Large intestine (tissue), 3 donors: ENCODE data around the gene DNAAF8. TPM values are rescaled to one million over a fixed set of nuclear protein-coding genes. Genes with fewer than 3 reads are reported as not detected.

Experiments
- DNase-seq, 2 donors: peaks; one replicate each; pipeline versions ENCODE4 v3.0.0 to v3.0.0-alpha.2; 2013
- H3K27ac ChIP-seq: one replicate; pipeline ENCODE4 v1.5.1; 2013; ENCODE audit warnings: low read length
- H3K27me3 ChIP-seq: 2 replicates; pipeline ENCODE4 v1.6.1; 2013; ENCODE audit warnings: low read length; ENCODE audit not compliant: control insufficient read depth, insufficient read depth
- H3K36me3 ChIP-seq: 2 replicates; pipeline ENCODE4 v1.6.1; 2013; ENCODE audit warnings: low read length; ENCODE audit not compliant: control insufficient read depth, insufficient read depth
- H3K4me1 ChIP-seq: one replicate; pipeline ENCODE4 v1.6.1; 2013; ENCODE audit warnings: low read length; ENCODE audit not compliant: control insufficient read depth, insufficient read depth
- H3K4me3 ChIP-seq: one replicate; pipeline ENCODE4 v1.5.1; 2013; ENCODE audit warnings: low read length
- H3K9me3 ChIP-seq: one replicate; pipeline ENCODE4 v1.6.1; 2013; ENCODE audit warnings: mild to moderate bottlenecking, low read depth, low read length, moderate library complexity; ENCODE audit not compliant: control insufficient read depth
- WGBS: methylation state at CpG from one replicate; pipeline ENCODE4 v1.1.5; 2013; ENCODE audit warnings: low lambda C conversion rate; ENCODE audit not compliant: insufficient coverage; 5-methylcytosine and 5-hydroxymethylcytosine counted together
- polyA plus RNA-seq: library from polyadenylated mRNA; unstranded; fragments of 120-200 nt; gene quantifications from one replicate; pipeline ENCODE4 v1.2.1, GENCODE V29; 2013

The DNAAF8 gene
- polyA plus RNA-seq, 1 donor, result 0.78 TPM

DNA sequence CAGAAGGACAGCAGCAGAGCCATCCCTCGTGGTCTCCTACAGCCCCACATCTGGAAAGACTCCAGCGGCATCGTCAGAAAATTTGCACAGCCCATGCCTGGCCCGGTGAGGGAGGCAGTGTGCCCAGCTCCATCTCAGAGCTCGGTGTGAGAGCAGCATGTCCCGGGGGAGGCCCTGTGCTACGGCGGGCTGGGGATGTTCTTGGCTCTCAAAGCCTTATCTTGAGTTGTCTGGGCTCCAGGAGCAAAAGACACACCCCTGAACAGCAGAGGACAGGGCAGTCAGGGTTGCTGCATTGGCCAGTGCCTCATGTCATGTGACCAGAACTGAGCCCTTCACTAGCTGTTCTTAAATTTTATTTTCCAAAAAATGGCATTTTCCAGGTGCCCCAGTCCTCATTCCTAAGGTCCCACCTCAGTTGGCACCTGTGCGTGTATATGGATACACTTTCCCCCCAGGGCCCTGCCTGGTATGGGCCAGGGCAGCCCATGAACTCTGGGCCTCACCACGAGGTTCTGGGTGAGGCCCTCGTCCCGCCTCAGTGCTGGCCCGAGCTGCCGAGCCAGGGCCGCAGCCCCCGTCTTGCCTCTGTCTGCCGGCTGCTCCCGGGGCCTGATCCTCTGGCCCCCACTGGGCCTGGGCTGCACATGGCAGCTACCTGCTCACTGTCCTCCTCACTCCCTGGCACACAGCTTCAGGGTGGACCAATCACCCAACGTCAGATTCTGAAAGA lies 38.0 kb upstream of the DNAAF8 start:
- Histone ChIP-seq H3K27me3 (no peaks in the 10 kb centered on the region), H3K27ac (no peak overlapping the region), H3K4me3 (no peak overlapping the region), H3K4me1 (peaks cover 31% of the 10 kb centered on the region), H3K9me3 (peaks cover 3% of the 10 kb centered on the region), H3K36me3 (peaks cover 66% of the 10 kb centered on the region)
- no peak for DNase-seq
- WGBS, result no CpG with 5 or more reads among the region's 19 CpGs

DNA sequence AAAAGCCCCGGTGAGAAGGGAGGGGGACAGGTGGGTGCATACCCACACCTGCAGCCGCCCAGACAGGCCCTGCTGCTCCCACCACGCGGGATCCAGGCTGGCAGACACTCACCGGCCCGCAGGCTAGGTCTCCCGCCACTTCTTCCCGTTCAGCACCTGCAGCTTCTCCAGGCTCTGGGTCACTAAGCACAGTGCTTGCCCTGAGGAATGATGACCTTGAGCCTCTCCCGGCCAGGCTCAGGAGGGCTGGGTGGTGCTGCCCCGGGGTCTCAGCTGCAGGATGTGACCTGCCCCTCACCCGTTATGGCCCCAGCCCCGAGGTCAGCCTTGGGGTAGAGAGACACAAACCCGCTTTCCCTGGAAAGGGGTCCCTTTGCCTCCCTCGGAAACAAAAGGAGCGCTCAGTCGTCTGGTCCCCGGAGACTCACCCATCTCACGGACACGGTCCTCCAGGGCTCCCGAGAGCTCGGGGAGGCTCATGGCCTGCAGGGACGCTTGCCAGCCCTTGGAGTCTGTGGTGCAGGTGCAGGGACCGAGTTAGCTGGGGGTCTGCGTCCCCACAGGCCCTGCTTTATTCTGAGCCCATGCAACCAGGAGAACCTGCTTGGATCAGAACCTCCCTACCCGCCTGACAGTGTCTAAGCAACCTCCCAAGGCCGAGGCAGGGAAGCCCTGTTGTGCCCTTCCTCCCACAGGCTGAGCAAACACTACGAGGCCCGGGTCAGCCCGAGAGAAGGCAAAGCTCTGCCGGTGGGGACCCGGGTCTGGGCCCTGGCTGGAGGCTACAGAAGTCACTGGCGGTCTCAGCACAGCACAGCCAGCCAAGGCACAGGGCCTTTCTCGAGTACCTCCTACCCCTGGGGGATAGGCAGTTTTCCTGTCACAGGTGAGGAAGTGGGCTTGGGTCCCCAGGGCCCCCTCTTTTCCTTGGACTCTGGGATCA lies 37.2 kb upstream of the DNAAF8 start:
- WGBS, result no CpG with 5 or more reads among the region's 33 CpGs
- no peak overlapping the region for H3K27ac ChIP-seq
- peaks cover 39% of the 10 kb centered on the region for H3K4me1 ChIP-seq
- H3K9me3 ChIP-seq, result peaks cover 3% of the 10 kb centered on the region
- no peak overlapping the region for H3K4me3 ChIP-seq
- H3K36me3 ChIP-seq, result peaks cover 72% of the 10 kb centered on the region
- DNase-seq, result no peak
- no peaks in the 10 kb centered on the region for H3K27me3 ChIP-seq

DNA sequence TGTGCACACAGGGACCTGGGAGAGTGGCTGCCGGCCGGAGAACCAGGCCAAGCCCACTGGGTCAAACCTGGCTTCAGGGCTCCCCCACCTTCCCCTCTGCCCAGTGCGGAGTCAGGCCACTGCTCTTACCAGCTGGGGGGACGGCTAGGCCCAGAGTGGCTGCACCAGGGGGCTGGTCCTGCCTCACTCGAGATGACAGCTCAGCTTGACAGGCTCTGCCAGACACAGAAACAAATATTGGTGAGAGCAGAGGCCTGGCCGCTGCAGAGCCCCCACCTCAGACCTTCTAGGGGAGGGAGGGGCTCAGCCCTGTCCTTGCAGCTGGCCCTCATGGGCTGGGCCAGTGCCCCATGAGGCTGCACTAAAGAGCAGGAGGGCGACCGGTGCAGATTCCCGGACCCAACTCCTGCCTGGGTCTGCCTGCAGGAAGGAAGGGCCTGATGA lies 36.5 kb upstream of the DNAAF8 start:
- Histone ChIP-seq H3K27ac (no peak overlapping the region), H3K4me3 (no peak overlapping the region), H3K9me3 (peaks cover 3% of the 10 kb centered on the region), H3K27me3 (no peaks in the 10 kb centered on the region), H3K36me3 (peaks cover 73% of the 10 kb centered on the region), H3K4me1 (peaks cover 40% of the 10 kb centered on the region)
- DNase-seq, result no peak
- WGBS, result no CpG with 5 or more reads among the region's 9 CpGs

GRCh38 chr16:4698321-4699045 lies 35.9 kb upstream of the DNAAF8 start:
- no CpG with 5 or more reads among the region's 36 CpGs for WGBS
- Histone ChIP-seq H3K9me3 (no peaks in the 10 kb centered on the region), H3K4me1 (peaks cover 42% of the 10 kb centered on the region), H3K27ac (no peak overlapping the region), H3K4me3 (no peak overlapping the region), H3K27me3 (no peaks in the 10 kb centered on the region), H3K36me3 (peaks cover 73% of the 10 kb centered on the region)
- no peak for DNase-seq

GRCh38 chr16:4699046-4699556 lies 35.2 kb upstream of the DNAAF8 start:
- WGBS, result no CpG with 5 or more reads among the region's 19 CpGs
- peaks cover 77% of the 10 kb centered on the region for H3K36me3 ChIP-seq
- no peaks in the 10 kb centered on the region for H3K27me3 ChIP-seq
- peaks cover 42% of the 10 kb centered on the region for H3K4me1 ChIP-seq
- H3K27ac ChIP-seq, result no peak overlapping the region
- DNase-seq, result no peak
- H3K9me3 ChIP-seq, result no peaks in the 10 kb centered on the region
- no peak overlapping the region for H3K4me3 ChIP-seq

- Histone ChIP-seq H3K4me3 (no peak overlapping the region), H3K4me1 (peaks cover 33% of the 10 kb centered on the region), H3K36me3 (peaks cover 84% of the 10 kb centered on the region), H3K27me3 (no peaks in the 10 kb centered on the region), H3K9me3 (no peaks in the 10 kb centered on the region), H3K27ac (no peak overlapping the region)
- DNase-seq, result no peak
- WGBS, result no CpG with 5 or more reads among the region's 13 CpGs
These were observed 33.8 kb upstream of the DNAAF8 start for GRCh38 chr16:4700380-4700996.

DNA sequence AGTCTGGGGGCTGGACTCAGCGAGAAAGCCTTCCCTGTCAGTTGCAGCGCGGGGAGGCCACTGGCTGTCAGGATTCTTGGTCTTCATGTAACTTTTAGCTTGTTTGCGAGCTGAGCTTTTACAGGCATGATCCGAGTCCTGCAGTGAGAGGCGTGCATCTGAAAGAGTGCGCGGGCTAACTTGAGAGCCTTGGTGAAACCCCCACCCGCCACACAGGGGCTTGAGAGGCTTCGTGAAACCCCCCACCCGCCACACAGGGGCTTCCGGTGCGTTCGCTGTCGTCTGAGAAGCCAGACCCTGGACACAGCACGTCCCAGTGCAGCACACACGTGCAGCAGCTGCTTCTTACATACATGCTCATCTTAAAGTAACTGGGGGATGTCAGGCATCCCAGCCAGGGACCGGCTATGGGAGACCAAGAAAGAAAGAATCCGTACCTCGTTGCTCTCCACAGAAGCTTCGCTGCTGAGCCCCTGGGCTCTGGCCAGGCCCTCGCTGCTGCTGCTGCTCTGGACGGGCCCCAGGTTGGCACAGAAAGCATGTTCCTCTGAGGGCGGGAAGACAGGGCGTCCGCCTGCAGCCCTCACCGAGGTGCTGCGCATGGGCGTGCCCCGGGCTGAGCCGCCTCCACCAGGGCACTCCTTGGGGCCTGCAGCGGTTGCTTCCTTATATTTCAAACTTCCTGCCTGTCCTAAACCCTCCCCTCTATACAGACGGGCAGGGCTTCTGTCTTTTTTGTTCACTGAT lies 33.2 kb upstream of the DNAAF8 start:
- 80% methylated on average over 1 of the region's 33 CpGs for WGBS
- H3K27me3 ChIP-seq, result no peaks in the 10 kb centered on the region

GRCh38 chr16:4701791-4702465 lies 32.4 kb upstream of the DNAAF8 start:
- Histone ChIP-seq H3K27me3 (no peaks in the 10 kb centered on the region), H3K9me3 (no peaks in the 10 kb centered on the region), H3K27ac (peak overlapping the region; percentile 82), H3K36me3 (peaks cover 76% of the 10 kb centered on the region), H3K4me3 (no peak overlapping the region), H3K4me1 (peaks cover 20% of the 10 kb centered on the region)
- DNase-seq, result peak; percentile 63 to 71
- WGBS, result no CpG with 5 or more reads among the region's 17 CpGs

More for the DNA sequence above, 33.2 kb upstream of the DNAAF8 start:
- peaks cover 77% of the 10 kb centered on the region for H3K36me3 ChIP-seq
- H3K4me1 ChIP-seq, result peaks cover 27% of the 10 kb centered on the region
- DNase-seq, result no peak
- H3K9me3 ChIP-seq, result no peaks in the 10 kb centered on the region
- no peak overlapping the region for H3K4me3 ChIP-seq
- H3K27ac ChIP-seq, result no peak overlapping the region

DNA sequence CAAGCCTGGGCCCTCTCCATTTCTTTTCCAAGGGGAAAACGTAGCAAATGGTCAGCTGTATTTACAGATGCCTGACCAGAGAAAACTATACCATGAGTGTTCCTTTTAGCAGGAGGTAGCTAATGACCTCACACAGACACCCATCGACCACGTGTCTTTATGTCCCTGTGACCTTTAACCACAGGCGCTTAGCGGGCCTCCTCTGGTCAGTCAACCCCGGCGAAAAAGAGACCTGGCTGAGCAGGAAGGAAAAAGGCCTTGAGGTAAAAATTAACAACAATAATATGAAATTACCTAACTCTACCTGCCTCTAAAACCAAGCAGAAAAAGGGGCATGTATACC lies 31.9 kb upstream of the DNAAF8 start:
- DNase-seq, result peak in 1 of 2 donors; percentile 43
- Histone ChIP-seq H3K36me3 (peaks cover 73% of the 10 kb centered on the region), H3K27ac (peak overlapping the region; percentile 82), H3K4me1 (peaks cover 20% of the 10 kb centered on the region), H3K4me3 (no peak overlapping the region), H3K9me3 (no peaks in the 10 kb centered on the region), H3K27me3 (no peaks in the 10 kb centered on the region)
- no CpG with 5 or more reads among the region's 7 CpGs for WGBS
